SKM-1 (cell line): ENCODE measurements around the gene STAT3.

Experiments used
- DNase-seq: peaks from one replicate; lab custom pipeline; 2025; ENCODE audit not compliant: unreplicated experiment; lab: John Stamatoyannopoulos, UW

STAT3 gene

DNA sequence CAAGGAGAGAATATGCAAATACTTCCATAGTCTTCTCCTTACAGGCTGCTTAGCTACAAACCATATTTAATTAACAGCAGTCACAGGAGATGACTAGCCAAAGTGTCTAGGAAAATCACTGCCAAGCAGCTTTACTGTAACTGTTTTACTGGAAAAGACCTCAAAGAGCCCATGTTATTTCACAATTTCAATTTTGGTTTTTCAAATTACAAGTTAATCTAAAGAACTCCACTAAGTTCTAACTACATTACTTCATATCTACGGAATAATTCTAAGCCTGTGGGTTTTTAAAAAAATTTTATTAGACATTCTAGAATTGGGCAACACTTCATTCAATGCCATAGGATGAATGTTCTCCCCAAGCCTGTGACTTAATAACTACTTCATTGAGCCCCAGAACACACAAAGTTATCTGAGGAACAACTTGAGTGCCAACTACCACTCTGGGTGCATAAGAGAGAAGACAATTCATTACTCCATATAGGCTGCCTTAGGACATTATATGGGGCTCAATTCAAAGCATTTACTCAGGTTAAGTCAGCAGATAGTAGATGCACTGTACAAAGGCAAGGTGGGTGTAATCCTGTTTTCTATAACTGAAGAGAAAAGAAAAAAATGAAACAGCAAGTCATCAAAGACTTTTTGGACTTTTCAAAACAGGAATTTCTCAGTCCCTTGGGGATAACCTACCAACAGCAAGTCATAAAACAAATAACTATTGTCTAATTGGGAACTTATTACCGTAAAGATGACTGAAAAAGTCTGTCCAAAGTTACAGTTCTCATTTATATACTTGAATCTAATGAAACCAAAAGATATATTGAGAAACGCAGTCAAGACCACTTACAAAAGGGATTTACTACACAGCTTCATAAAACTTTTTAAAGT lies 33.0 kb downstream of the STAT3 start:
- no peak for DNase-seq

DNA sequence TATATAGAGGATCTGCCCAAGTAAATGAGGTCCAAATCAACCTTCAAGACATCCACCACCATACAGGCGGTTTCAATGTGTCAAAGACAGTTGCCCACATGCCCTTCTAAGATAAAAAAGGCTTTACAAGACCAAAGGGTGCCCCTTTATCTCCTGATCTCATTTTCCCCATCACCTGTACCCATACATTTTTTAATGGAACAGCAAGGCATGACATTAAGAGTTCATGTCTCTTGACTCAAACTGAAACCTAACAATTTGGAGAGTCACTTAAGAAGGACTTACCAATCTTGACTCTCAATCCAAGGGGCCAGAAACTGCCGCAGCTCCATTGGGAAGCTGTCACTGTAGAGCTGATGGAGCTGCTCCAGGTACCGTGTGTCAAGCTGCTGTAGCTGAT lies 40.1 kb downstream of the STAT3 start:
- no peak for DNase-seq

DNA sequence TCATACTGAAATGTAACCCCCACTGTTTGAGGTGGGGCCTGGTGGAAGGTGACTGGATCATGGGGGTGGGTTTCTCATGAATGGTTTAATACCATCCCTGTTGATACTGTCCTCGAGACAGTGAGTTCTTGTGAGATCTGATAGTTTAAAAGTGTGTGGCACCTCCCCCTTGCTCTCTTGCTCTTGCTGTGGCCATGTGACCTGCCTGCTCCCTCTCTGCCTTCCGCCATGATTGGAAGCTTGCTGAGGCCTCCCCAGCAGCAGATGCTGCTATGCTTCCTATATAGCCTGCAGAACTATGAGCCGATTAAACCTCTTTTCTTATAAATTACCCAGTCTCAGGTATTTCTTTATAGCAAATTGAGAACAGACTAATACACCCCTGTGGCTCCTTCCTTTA lies 40.6 kb downstream of the STAT3 start:
- no peak for DNase-seq

DNA sequence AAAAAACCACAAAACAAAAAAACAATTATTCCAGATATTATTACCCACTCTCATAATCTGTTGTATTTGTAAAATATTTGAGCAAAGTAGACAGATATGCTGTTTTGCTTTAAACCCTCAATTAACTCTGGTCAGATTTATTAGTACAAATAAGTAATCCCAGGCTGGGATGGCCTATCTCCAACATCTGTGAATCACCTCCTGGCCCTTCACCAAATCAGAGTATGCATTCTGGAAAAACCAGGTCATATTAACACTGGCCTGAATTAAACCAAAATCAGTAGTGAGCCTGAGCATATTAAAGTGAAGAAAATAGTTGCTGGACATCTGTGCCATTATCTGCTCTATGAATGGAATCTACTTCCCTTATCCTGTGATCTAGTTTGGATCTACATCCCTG lies 41.0 kb downstream of the STAT3 start:
- no peak for DNase-seq

DNA sequence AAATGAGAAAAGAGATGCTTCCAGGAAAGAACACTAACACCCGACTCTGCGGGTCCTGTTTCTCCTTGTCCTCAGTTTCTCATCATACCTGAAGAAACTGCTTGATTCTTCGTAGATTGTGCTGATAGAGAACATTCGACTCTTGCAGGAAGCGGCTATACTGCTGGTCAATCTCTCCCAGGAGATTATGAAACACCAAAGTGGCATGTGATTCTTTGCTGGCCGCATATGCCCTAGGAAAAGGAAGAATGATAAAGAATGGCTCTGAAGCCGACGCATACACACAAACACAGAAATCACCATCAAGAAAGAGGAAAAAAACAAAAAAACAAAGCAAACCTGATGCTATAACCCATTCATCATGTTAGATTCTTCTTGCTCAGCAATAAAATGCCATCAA lies 41.8 kb downstream of the STAT3 start:
- no peak for DNase-seq

DNA sequence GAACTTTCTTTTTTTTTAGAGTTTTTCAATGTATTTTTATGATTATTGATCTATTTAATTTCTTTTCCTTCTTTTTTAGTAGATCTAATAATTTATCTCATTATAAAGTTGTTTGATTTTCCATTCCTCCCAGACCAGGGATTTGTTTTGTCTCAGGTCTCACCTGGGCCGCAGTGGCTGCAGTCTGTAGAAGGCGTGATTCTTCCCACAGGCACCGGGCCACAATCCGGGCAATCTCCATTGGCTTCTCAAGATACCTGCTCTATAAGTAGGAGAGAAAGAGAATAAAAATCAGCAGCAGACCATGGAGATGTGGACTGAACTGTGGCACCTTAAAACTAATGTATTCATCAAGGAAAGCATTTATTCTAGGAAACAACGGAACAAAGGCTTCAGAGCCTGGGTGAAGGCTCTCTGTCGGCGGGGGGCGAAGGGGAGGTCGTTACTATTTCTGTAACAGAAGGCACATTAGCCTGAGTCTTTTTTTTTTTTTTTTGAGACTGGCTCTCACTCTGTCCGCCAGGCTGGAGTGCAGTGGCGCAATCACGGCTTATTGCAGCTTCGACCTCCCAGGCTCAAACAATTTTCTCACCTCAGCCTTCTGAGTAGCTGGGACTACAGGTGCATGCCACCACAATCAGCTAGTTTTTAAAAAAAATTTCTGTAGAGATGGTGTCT lies 42.7 kb downstream of the STAT3 start:
- DNase-seq: no peak

DNA sequence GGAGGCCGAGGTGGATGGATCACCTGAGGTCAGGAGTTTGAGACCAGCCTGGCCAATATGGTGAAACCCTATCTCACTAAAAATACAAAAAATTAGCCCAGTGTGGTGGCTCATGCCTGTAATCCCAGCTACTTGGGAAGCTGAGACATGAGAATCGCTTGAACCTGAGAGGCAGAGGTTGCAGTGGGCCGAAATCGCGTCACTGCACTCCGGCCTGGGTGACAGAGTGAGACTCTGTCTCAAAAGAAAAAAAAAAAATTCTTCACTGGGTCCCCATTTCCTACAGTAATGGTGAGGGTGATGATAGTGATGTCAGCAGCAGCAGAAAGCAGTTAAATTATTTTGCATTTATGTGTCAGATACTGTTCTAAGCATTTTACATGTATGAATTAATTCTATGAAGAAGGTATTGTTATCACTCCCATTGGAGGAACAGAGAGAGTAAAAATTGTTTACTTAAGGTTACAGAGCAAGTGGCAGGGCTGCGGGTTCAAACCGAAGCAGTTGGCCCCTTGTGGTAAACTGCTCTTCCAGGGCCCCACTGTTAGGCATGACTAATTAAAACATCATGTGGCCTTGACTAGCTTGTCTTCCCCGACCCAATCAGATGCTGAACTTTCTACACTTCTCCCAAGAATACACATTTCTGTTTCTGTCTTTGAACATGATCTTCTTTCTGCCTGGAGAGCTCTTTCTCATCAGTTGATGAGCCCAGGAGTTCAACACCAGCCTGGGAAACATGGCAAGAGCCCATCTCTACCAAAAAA lies 45.8 kb downstream of the STAT3 start:
- DNase-seq: no peak

DNA sequence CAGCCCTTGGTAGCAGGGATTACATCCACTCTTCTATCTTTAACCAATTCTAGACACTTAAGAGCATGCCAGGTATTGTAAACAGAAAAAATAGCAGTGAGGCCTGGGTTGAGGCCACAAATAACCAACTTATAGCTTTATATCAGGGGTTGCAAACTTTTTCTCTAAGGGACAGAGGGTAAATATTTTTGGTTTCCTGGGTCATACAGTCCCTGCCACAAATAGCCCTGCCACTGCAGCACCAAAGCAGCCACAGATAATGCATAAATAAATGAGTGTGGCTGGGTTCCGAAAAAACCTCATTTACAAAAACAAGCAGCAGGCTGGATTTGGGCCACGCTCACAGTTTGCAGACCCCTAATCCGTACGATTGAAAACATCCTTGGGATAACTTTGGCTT lies 46.7 kb downstream of the STAT3 start:
- DNase-seq: no peak

DNA sequence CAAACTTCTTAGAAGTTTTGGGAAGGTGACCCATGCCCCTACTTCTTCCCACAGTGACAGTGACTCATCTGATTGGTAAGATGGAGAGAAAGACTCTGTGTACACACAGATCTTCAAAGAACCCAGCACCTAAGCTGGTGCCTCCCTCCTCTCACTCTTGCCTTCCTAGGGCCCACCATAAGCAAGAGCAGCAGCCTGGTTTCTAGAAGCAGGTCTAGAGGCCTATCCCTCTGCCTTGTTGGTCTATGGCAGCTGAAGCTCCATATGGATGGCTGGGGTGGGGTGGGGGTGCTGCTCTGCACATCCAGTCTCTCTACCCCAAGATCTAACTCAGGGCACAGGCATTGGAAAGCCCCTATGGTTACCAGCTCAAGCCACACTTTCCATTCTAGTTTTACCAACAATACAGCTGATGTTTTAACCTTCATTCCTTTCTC lies 47.5 kb downstream of the STAT3 start:
- DNase-seq: no peak

DNA sequence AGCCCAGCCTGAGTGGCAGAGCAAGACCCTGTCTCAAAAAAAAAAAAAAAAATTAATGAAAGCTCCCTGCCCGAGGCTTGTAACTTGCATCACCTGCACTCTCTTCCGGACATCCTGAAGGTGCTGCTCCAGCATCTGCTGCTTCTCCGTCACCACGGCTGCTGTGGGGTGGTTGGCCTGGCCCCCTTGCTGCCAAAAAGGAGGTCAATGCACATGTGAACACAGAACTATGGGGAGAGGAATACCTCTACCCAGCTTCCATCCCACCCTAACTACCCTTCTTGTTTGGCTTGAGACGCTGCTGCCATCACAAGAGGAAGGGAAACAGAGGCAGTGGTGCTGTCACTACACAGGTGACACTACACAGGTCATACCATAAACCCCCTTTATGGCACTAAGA lies 49.0 kb downstream of the STAT3 start:
- DNase-seq: no peak

DNA sequence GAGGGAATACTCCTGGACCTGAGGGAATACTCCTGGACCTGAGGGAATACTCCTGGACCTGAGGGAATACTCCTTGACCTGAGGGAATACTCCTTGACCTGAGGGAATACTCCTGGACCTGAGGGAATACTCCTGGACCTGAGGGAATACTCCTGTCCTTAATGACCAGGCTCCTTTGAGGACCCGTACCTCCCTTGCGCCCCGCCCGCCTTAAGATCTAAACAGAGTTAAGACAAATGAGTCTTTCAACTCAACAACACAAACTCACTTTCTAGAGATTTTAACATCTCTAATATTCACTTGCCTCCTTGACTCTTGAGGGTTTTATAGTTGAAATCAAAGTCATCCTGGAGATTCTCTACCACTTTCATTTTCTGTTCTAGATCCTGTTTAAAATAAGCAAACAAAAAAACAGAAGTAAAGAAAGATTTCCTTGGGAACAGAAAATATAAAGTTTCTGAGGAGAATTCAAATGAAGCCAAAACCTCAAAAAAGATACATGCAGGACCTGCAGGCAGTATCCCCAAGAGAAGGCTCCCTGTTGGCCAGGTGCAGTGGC lies 49.7 kb downstream of the STAT3 start:
- DNase-seq: no peak

DNA sequence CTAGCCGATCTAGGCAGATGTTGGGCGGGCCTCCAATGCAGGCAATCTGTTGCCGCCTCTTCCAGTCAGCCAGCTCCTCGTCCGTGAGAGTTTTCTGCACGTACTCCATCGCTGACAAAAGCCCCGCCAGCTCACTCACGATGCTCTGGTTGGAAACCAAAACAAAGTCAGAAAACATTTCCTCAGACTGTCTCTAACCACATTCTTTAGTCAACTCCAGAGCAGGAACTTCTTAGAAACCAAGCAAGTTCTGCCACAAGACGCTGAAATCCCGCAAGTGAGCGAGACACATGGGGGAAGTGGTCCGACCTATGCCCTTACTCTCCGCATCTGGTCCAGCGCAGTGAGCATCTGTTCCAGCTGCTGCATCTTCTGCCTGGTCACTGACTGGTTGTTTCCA lies 50.8 kb downstream of the STAT3 start:
- DNase-seq: no peak

DNA sequence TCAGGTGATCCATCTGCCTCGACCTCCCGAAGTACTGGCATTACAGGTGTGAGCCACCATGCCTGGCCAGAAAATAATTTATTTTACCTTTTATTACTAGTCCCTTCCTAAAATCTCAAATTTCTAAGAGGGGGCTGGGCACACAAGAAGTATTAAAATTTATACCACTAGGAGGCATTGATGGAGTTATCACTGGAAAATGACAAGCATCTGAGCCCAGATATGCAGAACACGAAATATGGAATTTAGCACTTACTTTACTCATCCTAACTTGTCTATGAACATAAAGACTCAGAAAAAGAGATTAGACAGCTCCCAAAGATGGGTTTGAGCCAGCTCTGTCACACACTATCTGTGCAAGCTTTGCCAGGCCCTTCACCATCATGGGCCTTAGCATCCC lies 53.6 kb downstream of the STAT3 start:
- no peak for DNase-seq

DNA sequence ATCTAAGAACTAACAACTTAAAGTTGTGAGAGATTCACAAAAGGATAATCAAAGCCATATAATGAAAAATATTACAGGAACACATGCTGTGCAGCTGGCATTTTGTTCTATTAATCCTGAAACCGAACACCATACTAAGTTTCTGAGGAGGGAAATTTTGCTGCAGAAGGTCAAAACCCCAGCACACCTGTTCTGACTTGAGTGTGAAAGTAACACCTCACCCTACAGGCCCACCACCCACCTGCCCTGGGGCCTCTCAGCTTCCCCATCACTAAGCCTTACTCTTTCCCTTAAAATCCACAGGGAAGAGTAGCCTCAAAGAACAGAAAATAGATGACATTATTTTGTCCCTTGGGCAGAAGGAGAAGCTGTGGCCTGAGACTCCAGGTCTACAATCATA lies 55.2 kb downstream of the STAT3 start:
- no peak for DNase-seq

DNA sequence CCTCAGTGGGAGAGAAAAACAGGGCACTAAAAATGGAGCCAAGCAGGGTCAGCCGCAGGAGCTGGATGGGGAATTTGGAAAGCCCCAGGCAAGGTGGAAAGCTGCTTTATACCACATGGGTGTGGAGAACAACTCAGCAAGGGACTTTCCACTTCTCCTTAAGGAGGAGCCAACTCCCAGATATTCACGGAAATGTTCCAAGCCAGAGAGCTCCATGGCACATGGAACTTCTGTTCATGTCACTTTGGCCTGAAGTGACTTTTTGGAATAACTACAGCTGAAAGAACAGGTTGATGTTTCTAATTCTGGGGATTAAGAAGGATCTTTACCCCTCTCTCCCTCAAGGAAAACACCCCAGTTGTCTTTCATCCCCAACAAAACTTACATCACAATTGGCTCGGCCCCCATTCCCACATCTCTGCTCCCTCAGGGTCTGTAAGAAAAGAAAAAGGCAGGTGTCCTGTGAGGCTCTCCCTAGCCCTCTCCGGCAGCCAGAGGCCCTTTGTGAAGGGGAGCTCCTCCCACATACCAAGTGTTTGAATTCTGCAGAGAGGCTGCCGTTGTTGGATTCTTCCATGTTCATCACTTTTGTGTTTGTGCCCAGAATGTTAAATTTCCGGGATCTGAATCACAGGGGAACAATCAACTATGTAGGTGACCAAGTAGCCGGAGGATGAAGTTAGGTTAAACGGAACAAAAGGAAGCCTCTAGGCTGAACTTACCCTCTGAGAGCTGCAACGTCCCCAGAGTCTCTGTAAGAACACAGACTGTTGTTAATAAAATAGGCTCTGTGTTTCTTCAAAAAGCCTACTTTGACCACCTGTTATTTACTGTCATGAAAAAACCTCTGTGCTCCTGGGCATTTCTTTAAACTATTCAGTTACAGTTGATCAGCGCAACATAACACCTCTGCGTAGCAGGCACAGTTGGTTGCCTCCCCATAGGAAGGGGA lies 58.9 kb downstream of the STAT3 start:
- no peak for DNase-seq

DNA sequence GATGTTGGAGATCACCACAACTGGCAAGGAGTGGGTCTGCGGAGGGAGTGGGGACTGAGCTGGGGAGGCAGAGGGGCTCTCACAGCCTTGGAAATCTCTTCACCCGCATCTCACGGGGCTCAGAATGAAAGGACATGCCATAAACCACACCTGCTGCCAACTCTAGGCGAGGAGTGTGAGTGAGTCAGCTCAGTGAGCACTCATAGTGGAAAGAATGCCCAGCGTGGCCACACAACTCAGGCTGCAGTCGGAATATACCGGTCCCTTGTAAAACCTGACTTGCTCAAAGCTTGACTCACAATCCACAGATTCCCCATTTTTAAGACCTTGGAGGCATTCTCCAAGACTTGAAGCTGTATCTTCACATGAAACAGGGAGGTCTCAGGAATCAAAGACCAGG lies 63.2 kb downstream of the STAT3 start:
- no peak for DNase-seq

DNA sequence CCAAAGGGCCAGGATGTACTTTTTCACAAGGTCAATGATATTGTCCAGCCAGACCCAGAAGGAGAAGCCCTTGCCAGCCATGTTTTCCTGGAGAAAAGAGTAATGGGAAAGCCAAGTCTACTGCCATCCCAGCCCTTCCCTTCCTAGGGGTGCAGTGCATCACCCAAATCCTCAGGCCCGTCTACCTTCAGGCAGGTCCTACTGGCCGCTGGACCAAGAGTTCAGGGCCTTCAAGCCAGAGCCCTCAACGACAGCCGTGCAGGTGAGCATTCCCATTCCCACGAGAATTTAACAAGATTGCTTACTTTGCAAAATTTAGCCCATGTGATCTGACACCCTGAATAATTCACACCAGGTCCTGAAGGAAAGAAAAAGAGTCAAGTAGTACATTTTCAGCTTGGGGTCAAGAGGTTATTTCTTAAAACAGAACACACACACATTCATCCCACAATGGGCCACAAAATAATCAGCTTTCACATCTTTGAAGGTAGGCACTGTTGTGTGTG lies 64.9 kb downstream of the STAT3 start:
- no peak for DNase-seq

DNA sequence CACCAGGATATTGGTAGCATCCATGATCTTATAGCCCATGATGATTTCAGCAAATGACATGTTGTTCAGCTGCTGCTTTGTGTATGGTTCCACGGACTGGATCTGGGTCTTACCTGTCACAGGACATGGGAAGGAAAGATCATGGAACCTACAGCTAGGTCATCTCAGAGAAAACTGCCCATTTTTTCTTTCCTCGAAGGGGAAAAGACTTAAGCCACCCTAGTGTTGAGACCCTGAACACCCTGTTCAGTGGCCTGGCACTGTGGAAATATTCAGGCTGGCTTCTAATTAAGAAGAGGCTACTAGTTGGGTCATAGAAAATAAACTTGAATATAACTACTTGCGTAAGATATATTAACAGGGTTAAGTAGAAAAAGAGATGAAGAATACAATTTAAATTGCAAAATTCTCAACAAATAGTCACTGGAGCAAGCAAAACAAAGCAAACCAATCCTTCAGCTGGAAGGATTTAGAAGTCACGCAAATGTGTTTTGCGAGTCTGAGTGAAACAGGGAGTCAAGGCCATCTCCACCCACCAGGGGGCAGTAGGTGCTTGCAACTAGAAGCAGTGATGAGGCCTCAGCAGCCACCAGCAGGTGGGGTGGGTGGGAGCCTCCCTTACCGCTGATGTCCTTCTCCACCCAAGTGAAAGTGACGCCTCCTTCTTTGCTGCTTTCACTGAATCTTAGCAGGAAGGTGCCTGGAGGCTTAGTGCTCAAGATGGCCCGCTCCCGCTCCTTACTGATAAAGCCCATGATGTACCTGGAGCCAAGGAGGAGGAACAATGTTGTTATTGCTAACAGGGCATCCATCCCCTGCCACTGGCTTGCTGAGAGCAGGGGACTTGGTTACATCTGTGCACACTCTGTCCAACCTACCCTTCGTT lies 65.6 kb downstream of the STAT3 start:
- peak; percentile 82 for DNase-seq

DNA sequence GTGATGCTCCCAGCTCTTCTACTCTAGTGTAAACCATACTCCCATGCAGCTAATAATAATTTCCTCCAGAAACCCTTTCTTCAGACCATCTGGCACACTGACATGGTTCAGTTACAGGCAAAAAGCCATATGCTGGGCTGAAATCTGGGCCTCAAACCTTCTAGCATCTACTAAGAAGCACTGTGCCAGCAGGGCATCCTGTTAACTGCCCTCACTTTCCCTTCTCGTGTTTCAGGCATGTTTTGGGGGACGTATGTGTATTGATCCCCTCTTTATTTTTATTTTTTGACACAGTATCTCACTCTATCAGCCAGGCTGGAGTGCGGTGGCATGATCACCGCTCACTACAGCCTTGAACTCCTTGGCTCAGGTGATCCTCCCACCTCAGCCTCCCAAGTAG lies 66.7 kb downstream of the STAT3 start:
- DNase-seq: no peak
